Lung microvascular endothelial cell (primary cell): ENCODE data around the gene RGS14. TPM values are rescaled to one million over a fixed set of nuclear protein-coding genes. Genes with fewer than 3 reads are reported as not detected.

Source experiments
- total RNA-seq: library from RNA; depleted of rRNA; stranded (reverse); fragments of >200 nt; gene quantifications from 2 replicates; pipeline ENCODE4 v1.2.1, GENCODE V29; 2014

The RGS14 gene
- total RNA-seq, 1 donor from 2014 or later, result 2.8 TPM

Other genes starting within 250 kb of the RGS14 start
- 20.9 and 22.4 TPM in 2 replicates for gene NSD1, start 224.2 kb upstream of the RGS14 start, total RNA-seq
- 8.7 and 13.9 TPM in 2 replicates for gene RAB24, start 54.2 kb upstream of the RGS14 start, total RNA-seq
- 109 and 112 TPM in 2 replicates for gene PRELID1, start 54.1 kb upstream of the RGS14 start, total RNA-seq
- gene MXD3, start 46.0 kb upstream of the RGS14 start, total RNA-seq, result 8.1 and 10.5 TPM in 2 replicates
- gene LMAN2, start 6.3 kb upstream of the RGS14 start, total RNA-seq, result 289 and 376 TPM in 2 replicates
- not detected in 2 replicates for gene SLC34A1, start 26.5 kb downstream of the RGS14 start, total RNA-seq
- gene PFN3, start 42.7 kb downstream of the RGS14 start, total RNA-seq, result not detected in 2 replicates
- gene F12, start 51.6 kb downstream of the RGS14 start, total RNA-seq, result 0.40 and 0.44 TPM in 2 replicates
- gene GRK6, start 68.8 kb downstream of the RGS14 start, total RNA-seq, result 11.3 and 14.7 TPM in 2 replicates
- gene PRR7, start 88.9 kb downstream of the RGS14 start, total RNA-seq, result 1.2 and 2.2 TPM in 2 replicates
- gene DBN1, start 115.7 kb downstream of the RGS14 start, total RNA-seq, result 88.9 and 112 TPM in 2 replicates
- gene PDLIM7, start 139.7 kb downstream of the RGS14 start, total RNA-seq, result 24.4 and 30.1 TPM in 2 replicates
- 0.79 and 2.0 TPM in 2 replicates for gene DOK3, start 151.9 kb downstream of the RGS14 start, total RNA-seq
- 62.1 and 64.5 TPM in 2 replicates for gene DDX41, start 159.0 kb downstream of the RGS14 start, total RNA-seq
- 7.8 and 16.3 TPM in 2 replicates for gene FAM193B, start 196.6 kb downstream of the RGS14 start, total RNA-seq
- gene TMED9, start 234.3 kb downstream of the RGS14 start, total RNA-seq, result 122 and 133 TPM in 2 replicates
- gene B4GALT7, start 242.2 kb downstream of the RGS14 start, total RNA-seq, result 19.8 and 24.2 TPM in 2 replicates